ENCODE results near the gene SMYD3.

Gene SMYD3

DNA sequence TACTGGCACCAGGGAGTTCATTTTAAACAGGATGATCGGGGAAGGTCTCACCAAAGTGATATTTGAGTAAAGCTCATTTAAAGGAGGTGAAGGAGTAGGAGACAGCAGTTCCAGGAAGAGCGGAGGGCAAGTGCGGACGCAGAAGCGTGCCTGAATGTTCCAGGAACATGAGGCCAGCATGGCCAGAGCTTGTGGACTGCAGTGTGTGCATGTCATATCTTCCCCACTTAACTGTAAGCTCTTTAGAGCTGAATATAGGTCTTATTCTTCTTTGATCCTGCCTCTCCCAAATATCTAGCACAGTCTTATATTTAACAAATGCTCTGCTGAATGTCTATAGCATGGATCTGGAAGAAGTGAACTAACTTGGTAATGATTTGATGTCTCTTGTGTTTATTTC lies 639.3 kb downstream of the SMYD3 start:
- DNase-seq, result no peak
- no peak for TF ChIP-seq GATA1 (IDR thresholded peaks at IDR 0.05; ENCODE audit: low read depth, low read length)
- TF ChIP-seq POLR2A (IDR thresholded peaks at IDR 0.05; ENCODE audit: low read length), result no peak

- TF ChIP-seq GATA1 (IDR thresholded peaks at IDR 0.05; ENCODE audit: low read depth, low read length) (no peak), POLR2A (IDR thresholded peaks at IDR 0.05; ENCODE audit: low read length) (no peak)
These were observed 642.2 kb downstream of the SMYD3 start for GRCh38 chr1:245864872-245865271.

GRCh38 chr1:245863566-245864184 lies 643.4 kb downstream of the SMYD3 start:
- TF ChIP-seq POLR2A (IDR thresholded peaks at IDR 0.05; ENCODE audit: low read length), result no peak

More at GRCh38 chr1:245864872-245865271, 642.2 kb downstream of the SMYD3 start:
- DNase-seq, result no peak

DNA sequence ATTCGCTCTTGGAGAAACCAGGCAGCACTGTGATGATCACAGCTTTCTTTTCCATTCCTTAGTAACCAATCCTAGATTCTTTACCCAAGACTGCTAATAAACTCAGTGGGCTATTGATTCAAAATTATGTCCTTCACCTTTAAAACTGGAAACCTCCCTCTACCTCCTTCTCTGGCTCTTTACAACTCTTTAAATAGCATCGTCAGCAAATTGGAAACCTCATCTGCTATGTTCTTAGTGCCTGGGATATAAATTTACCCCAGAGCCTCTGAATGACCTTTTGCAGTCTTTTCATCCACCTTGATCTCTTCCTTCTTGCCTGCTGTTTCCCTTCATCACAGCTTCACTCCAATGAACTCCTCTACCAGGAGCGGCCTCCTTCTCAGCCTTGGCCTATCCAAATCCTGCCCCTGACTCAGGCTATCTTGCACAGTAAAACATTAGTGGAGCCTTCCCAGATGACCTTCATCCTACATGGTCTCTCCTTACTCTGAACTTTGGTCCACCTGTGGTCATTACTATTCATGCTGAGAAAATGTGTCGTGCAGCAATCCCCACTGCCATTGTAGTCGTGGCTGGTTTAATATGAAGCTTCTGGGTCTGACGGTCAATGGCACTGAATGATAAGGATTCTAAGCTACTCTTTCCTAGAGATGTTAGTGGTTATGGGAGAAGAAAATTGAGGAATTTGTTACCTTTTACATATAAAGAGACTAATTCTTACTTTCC lies 644.1 kb downstream of the SMYD3 start:
- no peak for TF ChIP-seq GATA1 (IDR thresholded peaks at IDR 0.05; ENCODE audit: low read depth, low read length)
- no peak for TF ChIP-seq POLR2A (IDR thresholded peaks at IDR 0.05; ENCODE audit: low read length)

More at GRCh38 chr1:245863566-245864184, 643.4 kb downstream of the SMYD3 start:
- DNase-seq, result no peak

DNA sequence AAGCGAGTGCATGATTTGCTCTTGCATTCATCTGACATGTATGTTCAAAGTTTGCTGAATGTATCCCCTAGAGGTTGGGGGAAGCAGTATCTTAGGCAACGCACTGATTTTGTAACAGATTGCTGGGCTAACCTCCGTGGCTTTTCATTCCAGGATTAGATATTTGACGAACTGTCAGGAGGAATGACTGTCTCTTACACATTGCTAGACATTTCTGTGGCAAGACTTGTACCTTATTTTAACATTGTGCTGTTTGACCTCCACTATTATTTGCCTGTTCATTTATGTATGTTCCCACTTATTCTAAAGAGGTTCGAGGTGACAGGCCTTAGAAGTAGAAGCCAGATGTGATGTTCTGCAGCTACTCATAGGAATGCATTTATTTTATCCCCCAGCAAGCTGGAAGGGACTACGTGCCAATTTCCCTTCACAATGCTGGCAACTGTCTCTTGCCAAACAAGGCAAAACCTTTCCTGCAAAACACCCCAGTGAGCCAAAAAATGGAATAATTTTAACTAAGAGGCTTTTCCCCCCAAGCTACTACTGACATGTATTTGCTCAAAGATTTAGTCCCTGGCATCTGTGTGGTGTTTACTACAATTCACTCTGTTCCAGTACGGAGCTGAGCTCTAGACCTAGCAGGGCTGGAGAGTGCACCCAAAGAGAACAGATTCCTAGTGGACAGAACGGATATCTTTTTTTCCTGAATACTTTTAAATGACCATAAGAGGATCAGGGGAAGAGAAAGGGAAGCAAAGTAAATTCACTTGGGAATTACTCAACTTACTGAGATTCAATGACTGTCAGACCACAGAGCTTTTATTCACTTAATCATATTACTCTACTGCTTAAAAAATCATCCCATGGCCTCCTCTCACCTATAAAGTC lies 646.2 kb downstream of the SMYD3 start:
- no peak for DNase-seq
- TF ChIP-seq GATA1 (IDR thresholded peaks at IDR 0.05; ENCODE audit: low read depth, low read length), result no peak
- TF ChIP-seq POLR2A (IDR thresholded peaks at IDR 0.05; ENCODE audit: low read length), result no peak

More for the DNA sequence above, 644.1 kb downstream of the SMYD3 start:
- no peak for DNase-seq

DNA sequence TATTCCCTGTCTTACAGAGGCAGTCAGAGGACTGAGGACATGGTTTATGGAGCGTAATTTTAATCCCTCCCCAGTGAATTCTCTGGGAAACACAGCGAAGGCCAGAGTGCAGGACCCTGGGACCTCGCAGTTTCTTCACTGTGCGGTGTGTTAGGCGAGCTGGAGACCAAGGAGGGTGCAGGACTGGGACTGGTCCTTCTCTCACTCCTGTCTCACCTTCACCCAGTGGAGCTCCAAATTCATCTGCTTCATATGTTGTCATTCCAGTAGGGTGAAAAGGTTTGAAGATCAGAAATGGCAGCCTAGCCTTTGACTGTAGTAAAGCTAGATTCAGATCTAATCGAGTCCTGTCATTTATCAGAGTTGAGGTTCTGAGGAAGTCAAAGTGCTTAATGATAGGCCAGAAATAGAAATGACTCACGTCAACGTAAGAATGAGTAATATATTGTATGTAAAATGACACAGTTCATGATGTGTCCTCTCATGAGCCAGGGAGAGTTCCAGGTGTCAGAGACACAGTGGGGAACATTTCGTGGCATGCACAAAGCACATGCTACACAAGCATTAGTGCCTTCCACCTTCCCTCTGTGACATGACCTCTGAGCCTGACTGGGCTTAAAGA lies 647.5 kb downstream of the SMYD3 start:
- no peak for DNase-seq
- TF ChIP-seq POLR2A (IDR thresholded peaks at IDR 0.05; ENCODE audit: low read length) (no peak), GATA1 (IDR thresholded peaks at IDR 0.05; ENCODE audit: low read depth, low read length) (no peak)

GRCh38 chr1:245858722-245859492 lies 648.2 kb downstream of the SMYD3 start:
- TF ChIP-seq GATA1 (IDR thresholded peaks at IDR 0.05; ENCODE audit: low read depth, low read length) (no peak), POLR2A (IDR thresholded peaks at IDR 0.05; ENCODE audit: low read length) (no peak)
- DNase-seq, result no peak

- TF ChIP-seq GATA1 (IDR thresholded peaks at IDR 0.05; ENCODE audit: low read depth, low read length), result no peak
- TF ChIP-seq POLR2A (IDR thresholded peaks at IDR 0.05; ENCODE audit: low read length), result no peak
- DNase-seq, result no peak
These were observed 648.9 kb downstream of the SMYD3 start for GRCh38 chr1:245858022-245858721.

- TF ChIP-seq POLR2A (IDR thresholded peaks at IDR 0.05; ENCODE audit: low read length), result no peak
- no peak for TF ChIP-seq GATA1 (IDR thresholded peaks at IDR 0.05; ENCODE audit: low read depth, low read length)
- no peak for DNase-seq
These were observed 650.0 kb downstream of the SMYD3 start for GRCh38 chr1:245856944-245857531.

DNA sequence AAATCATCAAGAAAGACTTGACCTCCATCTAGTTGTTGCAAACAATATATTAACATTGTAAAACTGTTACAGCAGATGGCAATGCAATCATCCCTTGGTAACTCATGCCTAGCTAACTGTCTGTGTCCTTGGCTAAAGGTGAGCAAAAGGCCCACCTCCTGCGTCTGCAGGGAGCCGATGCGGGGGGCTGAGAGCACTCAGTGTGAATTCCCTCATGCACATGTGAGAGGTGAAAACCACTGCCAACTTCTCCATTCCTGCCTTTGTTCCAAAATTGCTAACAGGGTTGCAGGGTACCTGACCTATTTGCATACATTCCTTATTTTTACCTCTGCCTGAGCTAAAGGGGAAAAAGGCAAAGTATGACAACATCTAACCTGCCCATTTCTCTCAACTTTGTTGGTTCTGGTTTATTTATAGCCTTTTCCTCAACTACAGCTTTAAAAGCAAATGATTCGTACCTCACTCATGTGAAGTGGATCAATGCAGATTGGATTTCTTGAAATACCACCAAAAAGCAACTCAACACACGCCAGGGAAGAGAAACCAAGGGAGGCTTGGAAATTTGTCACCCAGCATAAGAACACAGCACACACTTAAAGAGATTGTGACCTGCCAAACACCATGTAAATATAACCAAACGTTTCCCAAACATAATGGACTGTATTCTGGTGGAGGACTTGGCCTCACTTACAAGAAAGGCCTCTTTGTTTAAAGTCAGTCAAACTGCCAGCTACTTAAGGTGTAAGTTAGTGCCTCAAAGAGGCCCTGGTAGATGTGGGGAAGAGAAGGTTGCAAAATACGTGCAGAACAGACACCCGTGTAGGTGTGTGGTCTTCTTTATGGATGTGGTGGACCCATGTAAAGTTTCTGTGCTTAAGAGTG lies 651.0 kb downstream of the SMYD3 start:
- DNase-seq, result no peak
- TF ChIP-seq GATA1 (IDR thresholded peaks at IDR 0.05; ENCODE audit: low read depth, low read length) (no peak), POLR2A (IDR thresholded peaks at IDR 0.05; ENCODE audit: low read length) (no peak)

DNA sequence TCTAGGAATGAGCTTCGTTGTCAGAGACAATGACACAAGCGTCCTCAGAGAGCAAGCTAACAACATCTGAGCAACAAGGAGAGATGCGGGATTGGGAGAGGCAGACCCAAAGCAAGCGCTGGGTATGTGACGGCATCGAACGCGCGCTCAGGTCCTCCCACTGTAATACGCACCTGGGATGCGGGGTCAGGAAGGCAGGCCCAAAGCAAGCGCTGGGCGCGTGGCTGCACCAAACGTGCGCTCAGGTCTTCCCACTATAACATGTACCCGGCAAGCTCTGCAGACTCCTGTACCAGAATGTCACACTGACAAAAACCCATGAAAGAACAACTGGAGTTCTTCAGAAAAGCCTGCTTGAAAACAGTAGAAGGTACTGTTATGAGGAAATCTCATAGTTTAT lies 653.8 kb downstream of the SMYD3 start:
- no peak for TF ChIP-seq GATA1 (IDR thresholded peaks at IDR 0.05; ENCODE audit: low read depth, low read length)
- TF ChIP-seq POLR2A (IDR thresholded peaks at IDR 0.05; ENCODE audit: low read length), result no peak
- no peak for DNase-seq
